B cell (primary cell): Measurements from ENCODE around the gene ROBO2. TPM values are rescaled to one million over a fixed set of nuclear protein-coding genes. Genes with fewer than 3 reads are reported as not detected.

Experiments
- ATAC-seq: fragments of 200-7000 bp; cut with Tn5 transposase; one replicate; pipeline ENCODE4 v1.10.0; 2021; ENCODE audit warnings: low read depth, mild to moderate bottlenecking, moderate number of reproducible peaks, moderate library complexity
- CTCF ChIA-PET: fragments of 350-600 bp; sonication (Branson Sonifier 250); formaldehyde crosslinking; loops from one replicate; lab custom pipeline; 2021; ENCODE audit warnings: antibody characterized with exemption, inconsistent platforms; lab: Charles Lee
- POLR2A ChIA-PET: fragments of 350-600 bp; sonication (Branson Sonifier 250); formaldehyde crosslinking; loops from one replicate; lab custom pipeline; 2021; ENCODE audit warnings: antibody characterized with exemption; lab: Charles Lee
- DNase-seq: peaks from one replicate; pipeline ENCODE4 v3.0.0; 2013
- H2AFZ ChIP-seq: 2 replicates; pipeline ENCODE4 v1.6.1; 2012; ENCODE audit warnings: mild to moderate bottlenecking, low read depth, low read length; ENCODE audit not compliant: insufficient read depth, poor library complexity, severe bottlenecking
- H3K27ac ChIP-seq, 2 donors: 1 replicate in 1 of 2; 2 replicates in 1 of 2; pipeline ENCODE4 v1.5.1; 2012 to 2013; ENCODE audit warnings: low read length in 2 of 2, mild to moderate bottlenecking in 2 of 2, moderate library complexity in 1 of 2
- H3K27me3 ChIP-seq, 4 experiments: fragments of 200-600 bp in 1 of 4; sonication (generic) in 1 of 4; replicated peaks in 1 of 4; 1 replicate in 2 of 4; 2 replicates in 2 of 4; pipeline versions ENCODE4 v1.6.1 to v1.7.0; 2013 to 2016; ENCODE audit warnings: low read length in 3 of 4, mild to moderate bottlenecking in 2 of 4, mixed read lengths in 1 of 4, moderate library complexity in 1 of 4; ENCODE audit not compliant: insufficient read depth in 4 of 4, control insufficient read depth in 3 of 4; ENCODE audit errors: control extremely low read depth in 1 of 4
- H3K36me3 ChIP-seq, 2 experiments: replicated peaks in 1 of 2; 1 replicate in 1 of 2; 2 replicates in 1 of 2; pipeline versions ENCODE4 v1.6.1 to v1.7.1; 2013; ENCODE audit warnings: low read length in 1 of 2; ENCODE audit not compliant: insufficient read depth in 2 of 2, control insufficient read depth in 1 of 2; ENCODE audit errors: control extremely low read depth in 1 of 2, extremely low read depth in 1 of 2
- H3K4me1 ChIP-seq, 2 donors: fragments of 200-600 bp in 1 of 2; sonication (generic) in 1 of 2; 1 replicate in 1 of 2; 2 replicates in 1 of 2; pipeline versions ENCODE4 v1.5.1 to v1.6.1; 2013 to 2017; ENCODE audit warnings: low read length in 2 of 2; ENCODE audit not compliant: control insufficient read depth in 2 of 2, insufficient read depth in 2 of 2
- H3K4me2 ChIP-seq: replicated peaks from 2 replicates; pipeline ENCODE3; 2012; ENCODE audit warnings: mild to moderate bottlenecking, low read depth, low read length; ENCODE audit not compliant: poor library complexity, severe bottlenecking
- H3K4me3 ChIP-seq, 5 experiments: fragments of 200-600 bp in 1 of 5; sonication (generic) in 1 of 5; 1 replicate in 3 of 5; 2 replicates in 2 of 5; pipeline versions ENCODE4 v1.5.1 to v1.7.0; 2011 to 2016; ENCODE audit warnings: low read length in 4 of 5, mild to moderate bottlenecking in 4 of 5, low read depth in 2 of 5, control low read depth in 1 of 5, moderate library complexity in 1 of 5; ENCODE audit not compliant: insufficient read depth in 1 of 5; ENCODE audit errors: control extremely low read depth in 1 of 5, extremely low read depth in 1 of 5
- H3K79me2 ChIP-seq: fragments of 200-600 bp; sonication (generic); one replicate; pipeline ENCODE4 v1.6.0; 2016; ENCODE audit warnings: low read length; ENCODE audit not compliant: control insufficient read depth, insufficient read depth
- H3K9ac ChIP-seq: fragments of 200-600 bp; sonication (generic); 2 replicates; pipeline ENCODE4 v1.6.1; 2017; ENCODE audit warnings: mild to moderate bottlenecking, low read length, moderate library complexity
- H3K9me3 ChIP-seq, 3 donors: one replicate each; pipeline versions ENCODE4 v1.6.1 to v1.7.1; 2013; ENCODE audit warnings: low read length in 2 of 3; ENCODE audit not compliant: control insufficient read depth in 2 of 3, insufficient read depth in 1 of 3; ENCODE audit errors: control extremely low read depth in 1 of 3
- H4K20me1 ChIP-seq: 2 replicates; pipeline ENCODE4 v1.6.0; 2012; ENCODE audit warnings: mild to moderate bottlenecking, low read length; ENCODE audit not compliant: insufficient read depth, control insufficient read depth, poor library complexity, severe bottlenecking
- H3K27ac Mint-ChIP-seq: one replicate; pipeline ENCODE4 v1.8.0; 2021; ENCODE audit warnings: mixed read lengths
- H3K27me3 Mint-ChIP-seq: one replicate; pipeline ENCODE4 v1.8.0; 2021; ENCODE audit warnings: mixed read lengths
- H3K4me1 Mint-ChIP-seq: one replicate; pipeline ENCODE4 v1.8.0; 2021; ENCODE audit warnings: mixed read lengths
- H3K4me3 Mint-ChIP-seq: one replicate; pipeline ENCODE4 v1.8.0; 2021; ENCODE audit warnings: mixed read lengths
- H3K9me3 Mint-ChIP-seq: one replicate; pipeline ENCODE4 v1.8.0; 2022; ENCODE audit warnings: mixed read lengths; ENCODE audit not compliant: insufficient read depth
- CTCF ChIP-seq: fragments of 200-600 bp; IDR thresholded peaks from one replicate; pipeline ENCODE4 v1.8.0; 2022; ENCODE audit warnings: antibody characterized with exemption, mild to moderate bottlenecking
- EZH2 ChIP-seq: IDR thresholded peaks from 2 replicates; pipeline ENCODE4 v1.6.1; 2012; ENCODE audit warnings: borderline replicate concordance, low read depth, mild to moderate bottlenecking, moderate library complexity, low read length; ENCODE audit not compliant: insufficient read depth, poor library complexity, severe bottlenecking
- WGBS: methylation state at CpG from one replicate; pipeline ENCODE4 v1.1.5; 2013; ENCODE audit warnings: missing lambda C conversion rate; ENCODE audit not compliant: insufficient coverage; 5-methylcytosine and 5-hydroxymethylcytosine counted together
- intact Hi-C: fragments of 100-400 bp; cut with micrococcal nuclease; formaldehyde crosslinking; loops from one replicate; pipeline ENCODE4 v1.10.0; 2022
- polyA plus RNA-seq: library from polyadenylated mRNA; depleted of rRNA; stranded (reverse); fragments of >200 nt; gene quantifications from 2 replicates; pipeline ENCODE4 v1.2.3, GENCODE V29; 2012
- total RNA-seq, 2 donors: library from RNA; stranded (reverse); fragments of 120-200 nt in 1 of 2; gene quantifications; 1 replicate in 1 of 2; 2 replicates in 1 of 2; pipeline versions ENCODE4 v1.2.3 to v1.2.4, GENCODE V29; 2013 to 2022

Gene ROBO2
- total and polyA plus RNA-seq, 2 donors (not counting 1 experiment from before 2014, with no cell fraction given) = not detected

- H3K4me1 Mint-ChIP-seq = no peaks in the 10 kb centered on the region
- peaks cover 3% of the 10 kb centered on the region for H3K9me3 Mint-ChIP-seq
- Histone ChIP-seq H3K9ac (no peak overlapping the region), H2AFZ (no peak overlapping the region), H3K4me2 (no peak overlapping the region), H3K27ac (no peak overlapping the region), H3K79me2 (no peaks in the 10 kb centered on the region), H3K4me3 (no peak overlapping the region), H4K20me1 (no peaks in the 10 kb centered on the region), H3K4me1 (no peaks in the 10 kb centered on the region), H3K27me3 (no peaks in the 10 kb centered on the region), H3K36me3 (no peaks in the 10 kb centered on the region), H3K9me3 (no peaks in the 10 kb centered on the region)
- no peak overlapping the region for H3K27ac Mint-ChIP-seq
- no peak for ATAC-seq
- TF ChIP-seq CTCF (no peak), EZH2 (no peak)
- POLR2A ChIA-PET = no interaction called here
- DNase-seq = no peak
- CTCF ChIA-PET = no interaction called here
- 100% methylated on average over 3 of the region's 4 CpGs for WGBS
- H3K27me3 Mint-ChIP-seq = no peaks in the 10 kb centered on the region
- no peak overlapping the region for H3K4me3 Mint-ChIP-seq
- intact Hi-C loops = no loop called here
These were observed 491.0 kb downstream of the ROBO2 start for GRCh38 chr3:77530870-77531269.

GRCh38 chr3:77535116-77535515 lies 495.2 kb downstream of the ROBO2 start:
- Histone ChIP-seq H3K79me2 (no peaks in the 10 kb centered on the region), H3K9me3 (peaks cover 0 to 4% (median 0%) of the 10 kb centered on the region in 3 donors), H3K36me3 (no peaks in the 10 kb centered on the region), H4K20me1 (no peaks in the 10 kb centered on the region), H3K9ac (no peak overlapping the region), H3K4me1 (no peaks in the 10 kb centered on the region), H3K27me3 (no peaks in the 10 kb centered on the region), H3K4me2 (no peak overlapping the region), H2AFZ (no peak overlapping the region), H3K4me3 (no peak overlapping the region), H3K27ac (no peak overlapping the region)
- Mint-ChIP-seq H3K27ac (no peak overlapping the region), H3K4me1 (no peaks in the 10 kb centered on the region), H3K9me3 (peaks cover 3% of the 10 kb centered on the region), H3K27me3 (no peaks in the 10 kb centered on the region), H3K4me3 (no peak overlapping the region)
- intact Hi-C loops = no loop called here
- no CpG with 5 or more reads among the region's 2 CpGs for whole genome bisulfite sequencing
- no peak for DNase-seq
- ChIA-PET POLR2A (no interaction called here), CTCF (no interaction called here)
- TF ChIP-seq EZH2 (no peak), CTCF (no peak)
- no peak for ATAC-seq
